GM23248 (cell line): ENCODE measurements around the gene SPACDR. TPM values are rescaled to one million over a fixed set of nuclear protein-coding genes. Genes with fewer than 3 reads are reported as not detected.

Experiments used
- DNase-seq: peaks from one replicate; pipeline ENCODE4 v3.0.0-alpha.2; 2015
- H2AFZ ChIP-seq: fragments of 200-600 bp; sonication (generic); 2 replicates; pipeline ENCODE4 v1.6.1; 2016; ENCODE audit warnings: antibody characterized with exemption
- H3F3A ChIP-seq: fragments of 200-600 bp; sonication (generic); 2 replicates; pipeline ENCODE4 v1.6.1; 2016; ENCODE audit warnings: mild to moderate bottlenecking, antibody characterized with exemption, mixed run types; ENCODE audit not compliant: insufficient read depth
- H3K27ac ChIP-seq: fragments of 200-600 bp; sonication (generic); 2 replicates; pipeline ENCODE4 v1.5.1; 2016; ENCODE audit warnings: mild to moderate bottlenecking
- H3K27me3 ChIP-seq: fragments of 200-600 bp; sonication (generic); replicated peaks from 2 replicates; pipeline ENCODE4 v1.6.1; 2016; ENCODE audit warnings: mild to moderate bottlenecking; ENCODE audit not compliant: insufficient read depth
- H3K36me3 ChIP-seq: fragments of 200-600 bp; sonication (generic); 2 replicates; pipeline ENCODE4 v1.6.1; 2016; ENCODE audit warnings: low read depth, mild to moderate bottlenecking
- H3K4me1 ChIP-seq: fragments of 200-600 bp; sonication (generic); 2 replicates; pipeline ENCODE4 v1.6.1; 2016; ENCODE audit warnings: mild to moderate bottlenecking; ENCODE audit not compliant: insufficient read depth
- H3K4me2 ChIP-seq: fragments of 200-600 bp; sonication (generic); one replicate; pipeline ENCODE4 v1.6.1; 2016; ENCODE audit warnings: mild to moderate bottlenecking; ENCODE audit not compliant: unreplicated experiment
- H3K4me3 ChIP-seq: fragments of 200-600 bp; sonication (generic); 2 replicates; pipeline ENCODE4 v1.5.1; 2016; ENCODE audit warnings: mild to moderate bottlenecking
- H3K79me2 ChIP-seq: fragments of 200-600 bp; sonication (generic); 2 replicates; pipeline ENCODE4 v1.6.1; 2016; ENCODE audit warnings: mild to moderate bottlenecking; ENCODE audit not compliant: insufficient read depth
- H3K9ac ChIP-seq: fragments of 200-600 bp; sonication (generic); 2 replicates; pipeline ENCODE4 v1.6.1; 2016; ENCODE audit warnings: mild to moderate bottlenecking
- H3K9me2 ChIP-seq: fragments of 200-600 bp; sonication (generic); 2 replicates; pipeline ENCODE4 v1.6.1; 2016; ENCODE audit warnings: mixed run types, mild to moderate bottlenecking, moderate library complexity; ENCODE audit not compliant: insufficient read depth
- H3K9me3 ChIP-seq: fragments of 200-600 bp; sonication (generic); one replicate; pipeline ENCODE4 v1.6.1; 2017; ENCODE audit warnings: low read depth
- H4K20me1 ChIP-seq: fragments of 200-600 bp; sonication (generic); 2 replicates; pipeline ENCODE4 v1.6.0; 2016; ENCODE audit not compliant: insufficient read depth
- EZH2 ChIP-seq: fragments of 200-600 bp; sonication (generic); IDR thresholded peaks from 2 replicates; pipeline ENCODE4 v1.6.1; 2018; ENCODE audit warnings: antibody characterized with exemption, mild to moderate bottlenecking; ENCODE audit not compliant: insufficient read depth, poor library complexity, severe bottlenecking
- EZH2phosphoT487 ChIP-seq: fragments of 200-600 bp; sonication (generic); IDR thresholded peaks from 2 replicates; pipeline ENCODE4 v1.6.1; 2018; ENCODE audit warnings: antibody characterized with exemption, moderate library complexity, mild to moderate bottlenecking, low read depth; ENCODE audit not compliant: insufficient read depth
- WGBS, 2 experiments: methylation state at CpG; one replicate each; pipeline ENCODE4 v1.1.6; 2015 to 2017; ENCODE audit warnings: low lambda C conversion rate in 2 of 2, low coverage in 1 of 2; ENCODE audit errors: missing lambda C conversion rate in 2 of 2; 5-methylcytosine and 5-hydroxymethylcytosine counted together
- in situ Hi-C: fragments of 300-500 bp; cut with MboI; formaldehyde crosslinking; loops from 2 replicates; pipeline ENCODE4 v1.15.0; 2020
- polyA plus RNA-seq: library from polyadenylated mRNA; unstranded; fragments of >200 nt; fragmentation: Nextera tagmentation; extraction: Ambion mirVana; gene quantifications from 2 replicates; pipeline ENCODE4 v1.2.1, GENCODE V29; 2016
- total RNA-seq: library from RNA; depleted of rRNA; stranded (reverse); fragments of >200 nt; shearing (Covaris generic); gene quantifications from 2 replicates; pipeline ENCODE4 v1.2.3, GENCODE V29; 2014

Gene SPACDR
- total and polyA plus RNA-seq, 2 experiments from 2014 or later, result 0.50 TPM; not detected in 1

GRCh38 chr7:100438172-100438571 lies 25.9 kb downstream of the SPACDR start:
- H4K20me1 ChIP-seq, result no peaks in the 10 kb centered on the region
- no peaks in the 10 kb centered on the region for H3K27me3 ChIP-seq
- no peaks in the 10 kb centered on the region for H3K9me3 ChIP-seq
- H3K4me3 ChIP-seq, result no peak overlapping the region
- no peak for DNase-seq
- H3K27ac ChIP-seq, result no peak overlapping the region
- peaks cover 30% of the 10 kb centered on the region for H3F3A ChIP-seq
- H3K79me2 ChIP-seq, result peaks cover 27% of the 10 kb centered on the region
- no peak overlapping the region for H3K4me2 ChIP-seq
- H3K36me3 ChIP-seq, result peaks cover 3% of the 10 kb centered on the region; the same call in 1 of the 2 replicates
- 51 to 52% methylated on average over 2 of the region's 2 CpGs for WGBS, 2 experiments
- no peak overlapping the region for H2AFZ ChIP-seq
- H3K9ac ChIP-seq, result no peak overlapping the region
- no peak for TF ChIP-seq EZH2
- no peak for TF ChIP-seq EZH2phosphoT487
- H3K9me2 ChIP-seq, result no peaks in the 10 kb centered on the region
- peaks cover 5% of the 10 kb centered on the region; the same call in 1 of the 2 replicates for H3K4me1 ChIP-seq
- in situ Hi-C loops, result no loop called here

- peaks cover 30% of the 10 kb centered on the region for H3F3A ChIP-seq
- no peak for TF ChIP-seq EZH2phosphoT487
- no peak for TF ChIP-seq EZH2
- peak overlapping the region; percentile 95 for H3K9ac ChIP-seq
- no peak overlapping the region for H3K27ac ChIP-seq
- peak overlapping the region; percentile 91 for H2AFZ ChIP-seq
- H3K36me3 ChIP-seq, result peaks cover 3% of the 10 kb centered on the region; the same call in 1 of the 2 replicates
- H3K9me3 ChIP-seq, result no peaks in the 10 kb centered on the region
- peak overlapping the region; percentile 86 for H3K4me2 ChIP-seq
- no peaks in the 10 kb centered on the region for H3K9me2 ChIP-seq
- peak overlapping the region; percentile 97 for H3K4me3 ChIP-seq
- in situ Hi-C loops, result no loop called here
- H4K20me1 ChIP-seq, result no peaks in the 10 kb centered on the region
- peaks cover 35% of the 10 kb centered on the region for H3K79me2 ChIP-seq
- no peaks in the 10 kb centered on the region for H3K27me3 ChIP-seq
- no peak for DNase-seq
- WGBS, 2 experiments, result 81 to 83% methylated on average over 27 to 28 of the region's 28 CpGs
- H3K4me1 ChIP-seq, result peaks cover 5% of the 10 kb centered on the region; the same call in 1 of the 2 replicates
Measured at GRCh38 chr7:100437150-100438100, 26.6 kb downstream of the SPACDR start.

GRCh38 chr7:100435401-100436304 lies 28.4 kb downstream of the SPACDR start:
- H3K9me2 ChIP-seq, result no peaks in the 10 kb centered on the region
- H3K4me3 ChIP-seq, result peak overlapping the region; percentile 97
- H3K4me1 ChIP-seq, result peaks cover 19% of the 10 kb centered on the region; the same call in 1 of the 2 replicates
- H4K20me1 ChIP-seq, result no peaks in the 10 kb centered on the region
- peak overlapping the region; percentile 86 for H3K4me2 ChIP-seq
- TF ChIP-seq EZH2, result no peak
- TF ChIP-seq EZH2phosphoT487, result no peak
- peaks cover 3% of the 10 kb centered on the region; the same call in 1 of the 2 replicates for H3K36me3 ChIP-seq
- peak overlapping the region; percentile 91 for H2AFZ ChIP-seq
- 5 to 6% methylated on average over 46 to 54 of the region's 81 CpGs for WGBS, 2 experiments
- peak overlapping the region; percentile 95 for H3K9ac ChIP-seq
- in situ Hi-C loops, result no loop called here
- H3K27ac ChIP-seq, result peak overlapping the region; percentile 81
- no peaks in the 10 kb centered on the region for H3K27me3 ChIP-seq
- peak; percentile 61 for DNase-seq
- H3F3A ChIP-seq, result peaks cover 36% of the 10 kb centered on the region
- H3K79me2 ChIP-seq, result peaks cover 52% of the 10 kb centered on the region
- no peaks in the 10 kb centered on the region for H3K9me3 ChIP-seq
